ENCODE data around the gene MUC5B.

DNA sequence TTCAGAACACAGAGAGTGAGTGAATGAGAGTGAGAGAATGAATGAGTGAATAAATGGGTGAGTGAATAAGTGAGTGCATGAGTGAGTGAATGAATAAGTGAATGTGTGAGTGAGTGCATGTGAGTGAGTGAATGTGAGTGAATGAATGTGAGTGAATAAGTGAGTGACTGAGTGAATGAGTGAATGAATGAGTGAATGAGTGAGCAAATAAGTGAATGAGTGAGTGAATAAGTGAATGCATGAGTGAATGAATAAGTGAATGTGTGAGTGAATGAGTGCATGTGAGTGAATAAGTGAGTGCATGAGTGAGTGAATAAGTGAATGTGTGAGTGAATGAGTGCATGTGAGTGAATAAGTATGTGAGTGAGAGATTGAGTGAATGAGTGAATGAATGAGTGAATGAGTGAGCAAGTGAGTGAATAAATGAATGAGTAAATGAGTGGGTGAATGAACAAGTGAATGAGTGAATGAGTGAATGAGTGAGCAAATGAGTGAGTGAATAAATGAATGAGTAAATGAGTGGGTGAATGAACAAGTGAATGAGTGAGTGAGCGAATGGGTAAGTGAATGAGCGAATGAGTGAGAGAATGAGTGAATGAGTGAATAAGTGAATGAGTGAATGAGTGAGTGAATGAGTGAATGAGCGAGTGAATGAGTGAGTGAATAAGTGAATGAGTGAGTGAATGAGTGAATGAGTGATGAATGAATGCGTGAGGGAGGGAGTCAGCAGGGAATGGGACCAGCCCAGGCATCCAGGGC, 21.3 kb upstream of the MUC5B start:
- no peak for TF ChIP-seq POLR2A (IDR thresholded peaks at IDR 0.05; ENCODE audit: low read depth, low read length)
- no peak for TF ChIP-seq POLR2AphosphoS5 (IDR thresholded peaks at IDR 0.05; ENCODE audit: low read depth, low read length)
- no peak for TF ChIP-seq PAX5 (IDR thresholded peaks at IDR 0.05; ENCODE audit: insufficient read depth, low read length, severe bottlenecking)
